HepG2 (cell line): Measurements from ENCODE around the gene ZNF428. TPM values are rescaled to one million over a fixed set of nuclear protein-coding genes. Genes with fewer than 3 reads are reported as not detected.

ENCODE experiments used
- DZIP1 ChIP-seq: sonication (generic); formaldehyde crosslinking; IDR thresholded peaks from 2 replicates; pipeline ENCODE4 v1.5.0; 2020; ENCODE audit warnings: mild to moderate bottlenecking, missing genetic modification reagents
- EEA1 ChIP-seq: sonication (generic); formaldehyde crosslinking; IDR thresholded peaks from 2 replicates; pipeline ENCODE4 v1.5.1; 2020; ENCODE audit warnings: mild to moderate bottlenecking, missing genetic modification reagents, borderline replicate concordance
- FOSL1 ChIP-seq: sonication (generic); formaldehyde crosslinking; IDR thresholded peaks from 2 replicates; pipeline ENCODE4 v1.9.0; 2021; ENCODE audit warnings: missing genetic modification reagents, borderline replicate concordance
- HOXA3 ChIP-seq: sonication (generic); formaldehyde crosslinking; IDR thresholded peaks from 2 replicates; pipeline ENCODE4 v1.5.0; 2020; ENCODE audit warnings: missing genetic modification reagents
- IKZF5 ChIP-seq: IDR thresholded peaks from 2 replicates; pipeline ENCODE4 v1.6.1; 2018; ENCODE audit warnings: missing genetic modification reagents, mild to moderate bottlenecking, missing compliant biosample characterization
- IRF2 ChIP-seq: IDR thresholded peaks from 2 replicates; pipeline ENCODE4 v1.6.1; 2018; ENCODE audit warnings: missing genetic modification reagents, missing compliant biosample characterization
- MTF2 ChIP-seq: sonication (generic); formaldehyde crosslinking; IDR thresholded peaks from 2 replicates; pipeline ENCODE4 v1.5.0; 2020; ENCODE audit warnings: missing genetic modification reagents, borderline replicate concordance
- PRDM4 ChIP-seq: sonication (generic); formaldehyde crosslinking; IDR thresholded peaks from 2 replicates; pipeline ENCODE4 v1.9.0; 2021; ENCODE audit warnings: missing genetic modification reagents, borderline replicate concordance
- SIN3A ChIP-seq: IDR thresholded peaks from 2 replicates; pipeline ENCODE4 v1.6.1; 2011; ENCODE audit warnings: low read depth, mild to moderate bottlenecking, control low read depth, low read length, borderline replicate concordance
- SIX4 ChIP-seq: sonication (generic); formaldehyde crosslinking; IDR thresholded peaks from 2 replicates; pipeline ENCODE4 v1.4.0; 2020; ENCODE audit warnings: missing genetic modification reagents
- SOX6 ChIP-seq, 2 experiments: fragments of 450-650 bp in 1 of 2; sonication (generic) in 1 of 2; formaldehyde crosslinking in 1 of 2; IDR thresholded peaks; 2 replicates each; pipeline versions ENCODE4 v1.4.0 to v1.6.1; 2017 to 2020; ENCODE audit warnings: antibody characterized with exemption in 1 of 2, mild to moderate bottlenecking in 1 of 2, missing genetic modification reagents in 1 of 2
- SRF ChIP-seq: IDR thresholded peaks from 2 replicates; pipeline ENCODE4 v1.6.1; 2011; ENCODE audit warnings: mild to moderate bottlenecking, low read depth, low read length, moderate library complexity
- ZBTB20 ChIP-seq: sonication (generic); formaldehyde crosslinking; IDR thresholded peaks from 2 replicates; pipeline ENCODE4 v1.8.1; 2023; ENCODE audit warnings: missing genetic modification reagents, low read depth, mild to moderate bottlenecking, borderline replicate concordance
- ZBTB33 ChIP-seq: sonication (generic); formaldehyde crosslinking; IDR thresholded peaks from 2 replicates; pipeline ENCODE4 v1.4.0; 2020; ENCODE audit warnings: missing genetic modification reagents
- ZNF30 ChIP-seq: sonication (generic); formaldehyde crosslinking; IDR thresholded peaks from 2 replicates; pipeline ENCODE4 v1.5.0; 2020; ENCODE audit warnings: mild to moderate bottlenecking, missing genetic modification reagents
- ZNF567 ChIP-seq: sonication (generic); formaldehyde crosslinking; IDR thresholded peaks from 2 replicates; pipeline ENCODE4 v1.8.1; 2023; ENCODE audit warnings: mild to moderate bottlenecking, missing genetic modification reagents, borderline replicate concordance
- ZNF619 ChIP-seq: sonication (generic); formaldehyde crosslinking; IDR thresholded peaks from 2 replicates; pipeline ENCODE4 v1.4.0; 2020; ENCODE audit warnings: mild to moderate bottlenecking, missing genetic modification reagents
- ZNF777 ChIP-seq: sonication (generic); formaldehyde crosslinking; IDR thresholded peaks from 2 replicates; pipeline ENCODE4 v1.4.0; 2020; ENCODE audit warnings: missing genetic modification reagents
- polyA plus RNA-seq, 8 experiments: library from polyadenylated mRNA; depleted of rRNA in 3 of 8; stranded (reverse) in 7 of 8; unstranded in 1 of 8; fragments of >200 nt; fragmentation: Illumina TruSeq in 4 of 8; extraction: Trizol in 4 of 8; gene quantifications; 2 replicates each; pipeline versions ENCODE4 v1.2.1 to v1.2.3, GENCODE V29; 2011 to 2016; ENCODE audit warnings: low read depth in 4 of 8, missing spikeins in 1 of 8, mixed read lengths in 1 of 8; ENCODE audit not compliant: insufficient read depth in 1 of 8
- total RNA-seq, 5 experiments: library from RNA; depleted of rRNA; stranded (reverse); fragments of >200 nt; fragmentation: Illumina TruSeq; extraction: Trizol; gene quantifications; 2 replicates each; pipeline ENCODE4 v1.2.3, GENCODE V29; 2016; ENCODE audit warnings: low read depth in 1 of 5

Gene ZNF428
- total and polyA plus RNA-seq, 2 of the 13 experiments (the other 11 are each of a cell fraction or from before 2014, with no cell fraction given) = 10.4 to 26.9 TPM

GRCh38 chr19:43620061-43621001, 902 bp upstream of the ZNF428 start (continued):
- TF ChIP-seq ZNF777 (CRISPR knock-in tag) (no peak), ZNF30 (CRISPR knock-in tag) (0 out of 2 replicates have a peak, but pooled peaks have one; percentile 33), PRDM4 (no peak), SOX6 (IDR thresholded peaks at IDR 0.05) (no peak), SOX6 (CRISPR knock-in tag; IDR thresholded peaks at IDR 0.05) (0 out of 2 replicates have a peak, but pooled peaks have one; percentile 16), ZNF619 (0 out of 2 replicates have a peak, but pooled peaks have one; percentile 7), EEA1 (CRISPR knock-in tag) (0 out of 2 replicates have a peak, but pooled peaks have one; percentile 4), IRF2 (0 out of 2 replicates have a peak, but pooled peaks have one; percentile 5), SRF (no peak), DZIP1 (CRISPR knock-in tag) (0 out of 2 replicates have a peak, but pooled peaks have one; percentile 9), HOXA3 (no peak), SIN3A (peak; percentile 13; the same call in 1 of the 2 replicates), IKZF5 (no peak), MTF2 (CRISPR knock-in tag) (peak; percentile 19; the same call in 1 of the 2 replicates), ZNF567 (CRISPR knock-in tag) (no peak), ZBTB20 (CRISPR knock-in tag) (0 out of 2 replicates have a peak, but pooled peaks have one; percentile 8), SIX4 (peak; percentile 11; the same call in 1 of the 2 replicates), ZBTB33 (CRISPR knock-in tag) (peak; percentile 80), FOSL1 (CRISPR knock-in tag) (no peak)
